PFSK-1 (cell line): ENCODE measurements around the gene RAB3GAP2.

Experiments
- FOXP2 ChIP-seq: optimal IDR thresholded peaks from 2 replicates; pipeline ENCODE3; 2011; ENCODE audit warnings: borderline replicate concordance, control low read depth, inconsistent platforms; ENCODE audit not compliant: insufficient read depth; ENCODE audit errors: extremely low read length, extremely low read depth
- POLR2AphosphoS5 ChIP-seq: IDR thresholded peaks from 2 replicates; pipeline ENCODE4 v1.6.1; 2012; ENCODE audit warnings: low read depth, mild to moderate bottlenecking, control low read depth, low read length, moderate library complexity
- SIN3A ChIP-seq: IDR thresholded peaks from 2 replicates; pipeline ENCODE4 v1.6.1; 2012; ENCODE audit warnings: mild to moderate bottlenecking, low read length, moderate library complexity, borderline replicate concordance; ENCODE audit not compliant: insufficient read depth
- TAF1 ChIP-seq: IDR thresholded peaks from 2 replicates; pipeline ENCODE4 v1.6.1; 2012; ENCODE audit warnings: low read length, control low read depth, borderline replicate concordance; ENCODE audit not compliant: insufficient read depth
- TF ChIP-seq, protein P1 (sequence below), 2 experiments: IDR thresholded peaks; 2 replicates each; pipeline versions ENCODE4 v1.6.1 to v1.8.0; 2011 to 2012; ENCODE audit warnings: low read depth in 2 of 2, low read length in 2 of 2, control low read depth in 1 of 2, inconsistent platforms in 1 of 2, mild to moderate bottlenecking in 1 of 2, moderate library complexity in 1 of 2; ENCODE audit not compliant: insufficient read depth in 1 of 2

Gene RAB3GAP2

DNA sequence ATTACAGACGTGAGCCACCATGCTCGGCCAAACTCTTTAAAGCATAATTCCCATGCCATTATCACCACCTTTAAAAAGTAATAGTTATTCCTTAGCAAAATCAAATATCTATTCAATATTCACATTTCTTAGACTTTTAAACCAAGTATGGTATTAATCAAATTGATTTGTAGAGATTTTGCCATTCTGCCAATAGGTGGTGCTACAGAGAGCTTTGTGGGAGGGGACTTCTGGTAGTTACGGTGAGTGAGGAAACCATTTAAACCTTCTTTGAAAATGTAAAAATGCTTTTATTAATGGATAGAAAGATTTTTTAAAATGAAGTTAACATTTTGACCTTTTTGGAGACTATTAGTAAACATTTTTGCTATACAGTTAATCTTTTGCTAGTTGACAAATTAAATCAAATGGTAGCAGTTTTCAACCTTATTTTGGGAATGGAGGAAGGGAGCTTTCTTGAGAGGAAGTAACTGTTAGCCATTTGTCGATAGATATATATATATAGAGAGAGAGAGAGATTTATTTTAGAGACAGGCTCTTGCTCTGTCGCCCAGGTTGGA, 159.0 kb downstream of the RAB3GAP2 start:
- TF ChIP-seq SIN3A: no peak

DNA sequence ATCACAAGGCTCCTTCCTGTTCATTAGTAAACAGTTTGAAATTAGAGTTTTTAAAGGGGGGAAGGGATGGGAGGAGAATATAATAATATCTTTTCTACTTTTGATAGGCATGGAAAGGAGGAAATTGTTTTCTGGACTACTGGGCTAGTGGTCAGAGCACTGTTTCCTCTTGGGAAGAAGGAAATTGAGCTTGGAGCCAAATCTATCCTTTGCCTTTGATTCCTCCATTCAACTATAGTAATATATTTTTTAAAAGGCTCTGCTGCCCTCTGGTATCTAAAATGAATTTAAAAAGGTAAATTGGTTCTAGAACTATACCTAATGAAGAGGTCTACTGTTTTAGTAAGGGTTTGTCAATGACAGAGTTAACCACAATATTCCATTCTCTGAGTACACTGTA, 172.4 kb downstream of the RAB3GAP2 start:
- TF ChIP-seq FOXP2: no peak
- TF ChIP-seq TAF1: no peak
- no peak for TF ChIP-seq POLR2AphosphoS5
- TF ChIP-seq, protein P1, sequence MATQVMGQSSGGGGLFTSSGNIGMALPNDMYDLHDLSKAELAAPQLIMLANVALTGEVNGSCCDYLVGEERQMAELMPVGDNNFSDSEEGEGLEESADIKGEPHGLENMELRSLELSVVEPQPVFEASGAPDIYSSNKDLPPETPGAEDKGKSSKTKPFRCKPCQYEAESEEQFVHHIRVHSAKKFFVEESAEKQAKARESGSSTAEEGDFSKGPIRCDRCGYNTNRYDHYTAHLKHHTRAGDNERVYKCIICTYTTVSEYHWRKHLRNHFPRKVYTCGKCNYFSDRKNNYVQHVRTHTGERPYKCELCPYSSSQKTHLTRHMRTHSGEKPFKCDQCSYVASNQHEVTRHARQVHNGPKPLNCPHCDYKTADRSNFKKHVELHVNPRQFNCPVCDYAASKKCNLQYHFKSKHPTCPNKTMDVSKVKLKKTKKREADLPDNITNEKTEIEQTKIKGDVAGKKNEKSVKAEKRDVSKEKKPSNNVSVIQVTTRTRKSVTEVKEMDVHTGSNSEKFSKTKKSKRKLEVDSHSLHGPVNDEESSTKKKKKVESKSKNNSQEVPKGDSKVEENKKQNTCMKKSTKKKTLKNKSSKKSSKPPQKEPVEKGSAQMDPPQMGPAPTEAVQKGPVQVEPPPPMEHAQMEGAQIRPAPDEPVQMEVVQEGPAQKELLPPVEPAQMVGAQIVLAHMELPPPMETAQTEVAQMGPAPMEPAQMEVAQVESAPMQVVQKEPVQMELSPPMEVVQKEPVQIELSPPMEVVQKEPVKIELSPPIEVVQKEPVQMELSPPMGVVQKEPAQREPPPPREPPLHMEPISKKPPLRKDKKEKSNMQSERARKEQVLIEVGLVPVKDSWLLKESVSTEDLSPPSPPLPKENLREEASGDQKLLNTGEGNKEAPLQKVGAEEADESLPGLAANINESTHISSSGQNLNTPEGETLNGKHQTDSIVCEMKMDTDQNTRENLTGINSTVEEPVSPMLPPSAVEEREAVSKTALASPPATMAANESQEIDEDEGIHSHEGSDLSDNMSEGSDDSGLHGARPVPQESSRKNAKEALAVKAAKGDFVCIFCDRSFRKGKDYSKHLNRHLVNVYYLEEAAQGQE (IDR thresholded peaks at IDR 0.05; ENCODE audit: insufficient read depth in 1 of 2, low read depth in 2 of 2, low read length in 2 of 2): no peak
- no peak for TF ChIP-seq SIN3A
